ENCODE measurements around the gene HMSD.

Gene HMSD

DNA sequence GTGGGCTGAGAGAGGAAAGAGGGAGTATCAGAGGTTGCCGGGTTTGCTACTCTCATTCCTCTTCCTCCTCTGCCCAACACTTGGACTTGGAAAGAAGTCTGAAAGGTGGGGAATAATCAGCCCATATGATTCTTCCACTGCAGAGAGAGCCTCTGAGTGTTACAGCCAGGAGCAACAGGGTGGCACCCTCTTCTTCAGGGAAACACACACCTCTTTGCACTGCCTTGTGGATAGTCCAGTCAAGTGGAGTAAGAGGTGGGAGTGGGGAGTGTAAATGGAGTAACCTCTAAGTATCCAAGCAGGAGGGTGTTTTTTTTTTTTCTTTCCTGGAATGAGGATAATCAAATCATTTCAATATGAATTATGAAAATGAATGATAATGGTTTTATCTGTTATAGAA, 11.8 kb downstream of the HMSD start:
- no peak for DNase-seq

DNA sequence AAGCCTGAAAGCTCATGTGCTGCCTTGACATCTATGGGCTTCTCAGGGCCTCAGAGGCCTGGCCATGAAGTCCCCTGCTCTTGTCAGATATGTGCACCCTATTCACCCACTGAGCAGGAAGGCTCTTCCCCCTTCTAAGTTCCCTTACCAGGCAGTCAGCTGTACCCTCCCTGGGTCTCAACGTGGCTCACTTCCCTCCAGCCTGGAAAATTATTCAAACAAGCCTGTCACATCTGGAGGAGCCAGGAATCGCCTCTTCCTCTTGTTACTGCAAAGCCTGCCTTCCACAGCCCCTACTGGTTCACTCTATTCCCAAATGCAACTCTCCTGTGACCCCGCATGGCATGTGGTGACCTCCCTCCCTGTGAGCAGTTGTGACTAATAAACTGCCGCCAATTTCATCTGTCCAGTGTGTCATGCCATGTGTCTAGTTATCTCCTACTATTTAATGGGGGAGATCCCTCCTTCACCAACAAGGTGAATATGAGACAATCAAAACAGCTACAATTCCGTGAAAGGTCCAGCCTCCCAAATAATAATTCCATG, 12.4 kb downstream of the HMSD start:
- no peak for DNase-seq

DNA sequence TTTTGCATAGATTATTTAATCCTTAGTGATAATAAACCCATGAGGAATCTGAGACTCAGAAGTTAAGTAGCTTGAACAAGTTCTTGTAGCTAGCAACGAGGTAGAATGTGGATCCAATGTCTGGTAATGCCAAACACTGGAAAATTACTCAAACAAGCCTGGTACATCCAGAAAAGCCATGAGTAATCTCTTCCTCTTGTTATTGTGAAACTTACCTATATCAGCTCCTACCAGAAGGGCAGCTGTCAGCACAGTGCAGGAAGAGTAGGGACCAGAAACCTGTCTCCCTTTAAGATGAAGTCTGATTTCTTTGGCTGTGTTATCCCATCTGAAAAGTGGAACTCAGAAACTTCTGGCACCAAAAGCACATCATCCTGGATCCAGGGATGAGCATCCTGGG, 13.0 kb downstream of the HMSD start:
- DNase-seq: no peak

DNA sequence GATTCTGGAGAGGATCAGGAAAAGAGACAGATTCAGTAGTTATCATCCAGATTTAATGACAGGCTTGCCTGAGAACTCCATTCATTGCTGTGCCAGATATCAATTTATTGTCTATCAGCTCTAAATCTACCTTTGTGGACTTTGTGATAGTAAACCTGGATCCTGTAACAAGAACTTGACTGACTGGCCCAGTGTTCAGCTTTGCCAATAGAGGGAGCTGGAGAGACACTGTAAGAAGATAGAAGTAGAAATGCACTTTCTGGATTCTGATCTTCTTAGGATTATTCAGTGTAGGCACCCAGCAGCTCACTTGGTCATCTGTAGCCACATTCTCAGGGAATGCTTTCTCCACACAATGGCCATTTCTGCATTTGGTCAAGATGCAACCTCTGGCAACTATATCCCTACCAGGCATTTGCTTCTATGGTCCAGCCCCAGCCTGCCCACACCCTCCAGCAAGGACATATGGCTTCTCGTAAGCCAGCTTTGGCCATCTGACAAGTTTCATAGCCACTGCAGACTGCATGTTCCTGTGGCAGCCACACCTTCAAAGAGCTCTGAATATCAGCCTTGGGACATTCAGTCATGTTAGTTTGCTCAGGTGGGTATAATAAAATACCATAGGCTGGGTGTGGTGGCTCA, 14.6 kb downstream of the HMSD start:
- DNase-seq: peak; percentile 67

DNA sequence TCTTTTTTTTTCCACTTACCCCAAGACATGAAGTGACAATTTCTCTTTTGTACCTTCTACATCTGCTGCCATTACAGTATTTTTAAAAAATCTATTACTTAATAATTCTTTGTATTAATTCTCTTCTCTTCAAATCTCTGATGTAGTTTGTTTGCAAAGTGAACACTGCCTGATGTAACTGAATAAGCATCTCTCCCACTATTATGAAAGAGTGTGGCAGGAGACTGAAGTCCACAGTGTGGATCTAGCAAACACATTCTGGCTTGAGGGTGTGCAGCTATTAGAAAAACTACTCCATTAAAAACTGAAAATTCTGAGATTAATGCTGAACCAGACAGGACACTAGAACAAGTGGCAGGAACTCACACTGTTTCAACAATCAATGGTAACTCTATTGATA, 15.8 kb downstream of the HMSD start:
- DNase-seq: no peak

DNA sequence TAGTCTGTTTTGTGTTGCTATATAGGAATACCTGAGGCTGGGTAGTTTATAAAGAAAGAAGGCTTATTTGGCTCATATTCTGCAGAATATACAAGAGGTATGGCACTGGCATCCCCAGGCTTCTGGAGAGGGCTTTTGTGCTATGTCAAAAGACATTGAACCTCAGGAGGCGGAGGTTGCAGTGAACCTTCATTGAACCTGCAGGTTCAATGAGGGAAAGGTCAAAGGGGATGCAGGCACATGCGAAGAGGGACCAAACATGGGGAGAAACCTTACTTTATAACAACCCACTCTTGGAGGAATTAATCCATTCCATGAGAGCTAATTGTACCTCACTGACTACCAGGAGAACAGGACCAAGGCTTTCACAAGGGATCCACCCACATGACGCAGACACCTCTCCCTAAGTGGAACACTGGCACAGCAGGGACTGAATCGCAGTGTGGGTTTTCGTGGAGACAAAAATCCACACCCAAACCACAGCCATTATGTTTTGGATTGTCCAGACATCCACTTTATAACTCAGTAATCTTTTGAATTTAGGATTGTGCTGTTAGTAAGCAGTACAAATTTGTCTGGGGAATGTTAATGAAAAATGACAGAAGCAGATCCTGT, 16.7 kb downstream of the HMSD start:
- no peak for DNase-seq

DNA sequence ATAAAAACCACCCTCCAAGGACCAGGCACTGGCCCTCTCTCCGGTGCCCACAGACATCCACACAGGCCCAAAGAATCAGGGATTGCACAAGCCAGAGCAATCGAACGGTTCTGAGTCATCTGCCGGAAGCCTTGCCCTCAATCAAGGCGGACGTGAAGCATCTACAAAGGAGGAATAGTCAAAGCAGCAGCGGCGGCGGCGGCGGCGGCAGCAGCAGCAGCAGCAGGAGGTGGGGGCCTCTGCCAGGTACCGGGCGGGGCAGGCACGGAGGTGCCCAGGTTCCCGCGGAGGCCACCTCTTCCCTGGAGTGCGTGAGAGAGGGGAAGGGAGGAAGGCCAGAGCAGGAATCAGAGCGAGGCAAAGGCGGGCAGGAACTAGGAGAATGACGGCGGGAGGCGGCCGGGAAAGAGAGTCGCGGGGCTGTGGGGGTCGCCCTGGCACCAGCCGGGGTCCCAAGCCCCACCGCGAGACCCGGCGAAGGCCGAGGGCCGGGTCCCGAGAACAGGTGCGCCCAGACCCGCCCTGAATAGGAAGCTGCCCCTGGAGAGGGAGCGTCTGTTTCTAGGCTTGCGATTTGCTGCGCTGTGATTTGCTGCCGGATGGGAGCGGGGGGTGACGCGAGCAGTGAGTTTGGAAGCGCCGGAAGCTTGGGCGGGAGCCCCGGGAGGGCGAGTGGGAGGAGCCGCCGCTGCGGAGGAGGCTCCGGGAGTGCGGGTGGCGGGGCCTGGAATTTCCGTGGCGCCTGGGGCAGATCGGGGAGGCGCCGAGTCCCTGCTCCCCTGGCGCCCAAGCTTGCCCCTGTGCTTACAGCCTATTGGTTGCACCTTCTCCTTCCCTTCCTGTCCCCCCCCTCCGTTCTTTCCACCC, 21.1 kb downstream of the HMSD start, which contains the start of gene SERPINB8:
Gene SERPINB8, plus strand, starts transcription at position 140 of the 867 bp plus-strand sequence. CDS start 8,228 bp downstream, outside the sequence.
- peak; percentile 90 for DNase-seq

DNA sequence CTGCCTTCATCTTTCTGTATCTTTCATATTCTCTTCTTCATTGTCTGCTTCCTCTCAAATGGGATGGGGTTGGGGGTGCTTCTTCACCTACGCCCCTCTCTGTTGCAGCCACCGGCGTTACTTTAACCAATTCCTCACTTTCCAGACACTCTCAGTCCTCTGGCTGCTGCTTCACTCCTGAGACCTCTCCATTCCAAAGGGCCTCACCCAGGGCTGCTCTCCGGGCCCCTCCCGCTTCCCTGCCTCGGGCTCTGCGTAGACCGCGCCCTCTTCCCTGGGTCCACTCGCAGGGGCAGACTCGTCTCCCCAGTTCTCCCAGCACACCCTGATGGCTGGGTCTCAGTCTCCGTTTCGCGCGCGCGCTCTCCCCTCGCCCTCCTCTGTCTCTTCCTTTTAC, 21.7 kb downstream of the HMSD start:
- DNase-seq: no peak

DNA sequence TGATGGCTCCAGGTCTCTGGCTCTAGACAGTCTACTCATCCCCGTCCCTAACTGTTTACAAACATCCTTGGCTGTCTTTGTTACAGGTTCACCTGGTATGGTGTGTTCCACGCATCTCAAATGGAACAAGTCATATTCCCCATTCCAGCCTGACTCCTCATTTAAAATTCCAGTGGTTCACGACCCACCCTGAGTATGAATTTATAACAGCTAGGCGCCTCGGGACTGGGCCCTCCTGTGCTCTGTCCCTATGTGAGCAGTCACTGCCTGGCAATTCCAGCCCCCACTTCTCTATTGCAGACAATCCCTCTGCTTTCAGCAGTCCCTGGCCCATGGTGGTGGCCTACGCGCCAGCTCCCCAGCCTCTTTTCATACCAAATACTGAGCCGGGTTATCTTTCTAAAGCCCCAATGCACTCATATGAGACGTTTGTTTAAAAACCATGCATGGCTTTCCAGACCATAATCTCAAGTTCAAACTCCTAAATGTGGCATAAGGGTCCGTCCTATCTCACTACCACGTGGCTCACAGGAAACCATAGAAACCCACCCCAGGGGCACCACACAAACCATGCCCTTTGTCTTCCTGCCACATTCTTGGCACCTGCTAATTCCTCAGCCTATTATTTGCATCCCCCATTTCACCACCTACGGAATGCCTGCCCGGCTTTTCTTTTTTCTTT, 22.4 kb downstream of the HMSD start:
- DNase-seq: no peak

DNA sequence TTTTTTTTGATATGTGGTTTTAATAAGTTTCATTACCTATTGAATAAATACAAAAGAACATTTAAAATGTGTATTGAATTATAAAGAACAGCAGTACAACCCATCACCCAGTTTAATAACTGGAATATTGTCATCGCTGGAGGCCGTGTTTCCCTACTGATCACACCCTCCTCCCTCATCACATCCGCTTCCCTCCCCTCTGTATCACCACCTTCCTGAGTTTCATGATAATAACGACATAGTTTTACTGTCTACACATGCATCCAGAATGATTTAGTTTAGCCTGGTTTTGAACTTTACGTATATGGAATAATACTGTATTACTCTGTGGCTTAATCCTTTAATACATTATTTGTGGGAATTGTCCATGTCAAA, 22.9 kb downstream of the HMSD start:
- DNase-seq: no peak

DNA sequence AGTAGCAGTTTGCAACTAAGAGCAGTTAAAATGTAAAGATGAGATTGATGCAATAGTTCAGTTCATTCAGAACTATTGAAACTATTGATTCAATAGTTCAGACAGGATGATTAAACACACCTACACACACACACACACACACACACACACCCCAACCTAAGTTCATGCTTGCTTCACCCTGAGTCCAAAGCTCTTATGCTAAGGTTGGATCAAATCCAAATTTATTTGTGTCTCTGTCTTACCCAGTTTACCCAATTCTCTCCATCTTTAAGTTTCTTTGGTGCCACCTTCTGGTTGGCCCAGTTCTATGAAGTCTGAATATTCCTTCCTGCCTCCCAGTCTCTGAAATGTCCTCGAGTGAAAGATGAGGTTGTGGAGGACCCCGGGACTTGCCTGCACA, 25.9 kb downstream of the HMSD start:
- peak; percentile 21 for DNase-seq

DNA sequence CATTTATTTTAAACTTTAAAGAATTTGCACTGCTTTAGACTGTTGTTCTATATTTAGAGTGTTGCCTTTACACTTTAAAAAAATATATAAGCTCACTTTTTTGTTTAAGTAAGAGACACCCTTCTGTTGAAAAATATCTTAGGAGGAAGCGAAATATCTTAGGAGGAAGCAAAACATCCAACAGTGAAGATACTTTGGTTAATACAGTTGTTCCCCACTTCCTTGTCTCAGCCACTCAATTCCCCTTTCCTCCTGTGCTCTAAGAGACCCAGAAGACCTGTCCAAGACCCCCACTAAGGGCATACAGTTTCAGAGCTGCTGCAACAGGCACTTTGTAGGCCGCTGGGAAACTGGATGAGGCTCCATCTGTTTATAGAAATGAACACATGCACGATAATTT, 26.5 kb downstream of the HMSD start:
- DNase-seq: no peak

DNA sequence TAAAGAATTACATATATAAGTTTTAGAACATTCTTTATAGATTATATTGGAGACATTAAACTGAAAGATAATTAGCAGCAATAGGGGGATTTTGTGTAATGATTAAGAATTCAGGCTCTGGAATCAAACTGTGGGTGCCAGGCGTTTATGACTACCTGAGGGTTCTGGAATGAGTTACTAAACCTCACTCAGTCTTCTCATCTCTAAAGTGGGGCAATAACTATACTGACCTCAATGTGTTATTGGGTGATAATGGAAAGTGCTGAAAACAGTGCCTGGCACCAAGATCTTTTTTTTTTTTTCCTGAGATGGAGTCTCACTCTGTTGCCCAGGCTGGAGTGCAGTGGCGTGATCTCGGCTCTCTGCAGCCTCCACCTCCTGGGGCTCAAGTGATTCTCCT, 27.9 kb downstream of the HMSD start:
- peak; percentile 41 for DNase-seq

DNA sequence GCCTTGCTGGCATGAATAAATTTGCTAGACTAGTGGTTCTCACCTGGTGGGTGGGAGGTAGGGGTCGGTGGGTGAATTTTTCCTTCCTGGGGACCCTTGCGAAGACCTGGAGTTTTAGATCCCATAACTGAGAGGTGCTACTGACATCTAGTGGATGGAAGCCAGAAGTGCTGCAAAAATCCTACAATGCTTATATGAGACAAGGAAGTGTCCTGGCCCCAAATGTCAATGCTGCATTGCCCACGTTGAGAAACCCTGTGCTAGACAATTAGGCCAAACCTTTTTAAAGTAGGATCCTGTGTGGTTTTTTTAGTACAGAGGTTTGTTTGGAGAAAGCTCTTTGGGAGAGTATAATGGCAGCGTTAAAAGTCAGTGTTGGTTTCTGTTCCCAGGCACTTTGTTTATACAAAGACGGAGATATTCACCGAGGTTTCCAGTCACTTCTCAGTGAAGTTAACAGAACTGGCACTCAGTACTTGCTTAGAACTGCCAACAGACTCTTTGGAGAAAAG, 30.4 kb downstream of the HMSD start:
- DNase-seq: peak; percentile 44

DNA sequence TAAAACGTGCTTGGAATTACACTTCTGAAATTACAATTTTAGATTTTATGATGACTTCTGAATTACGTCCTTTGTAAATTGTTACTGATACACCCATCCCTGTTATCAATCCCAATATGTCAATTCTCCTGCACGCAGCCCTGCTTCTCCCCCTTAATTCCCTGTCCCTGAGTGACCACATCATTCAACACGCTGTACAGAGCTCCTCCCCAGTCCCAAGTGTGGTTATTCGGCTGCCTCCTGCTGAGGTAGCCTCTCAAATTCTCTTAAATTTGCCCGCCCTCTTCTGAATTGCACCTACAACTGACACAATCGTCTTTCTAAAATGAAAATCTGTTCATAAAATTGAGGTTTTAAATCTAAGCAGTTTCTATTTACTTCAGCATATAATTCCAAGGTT, 30.9 kb downstream of the HMSD start:
- DNase-seq: no peak

DNA sequence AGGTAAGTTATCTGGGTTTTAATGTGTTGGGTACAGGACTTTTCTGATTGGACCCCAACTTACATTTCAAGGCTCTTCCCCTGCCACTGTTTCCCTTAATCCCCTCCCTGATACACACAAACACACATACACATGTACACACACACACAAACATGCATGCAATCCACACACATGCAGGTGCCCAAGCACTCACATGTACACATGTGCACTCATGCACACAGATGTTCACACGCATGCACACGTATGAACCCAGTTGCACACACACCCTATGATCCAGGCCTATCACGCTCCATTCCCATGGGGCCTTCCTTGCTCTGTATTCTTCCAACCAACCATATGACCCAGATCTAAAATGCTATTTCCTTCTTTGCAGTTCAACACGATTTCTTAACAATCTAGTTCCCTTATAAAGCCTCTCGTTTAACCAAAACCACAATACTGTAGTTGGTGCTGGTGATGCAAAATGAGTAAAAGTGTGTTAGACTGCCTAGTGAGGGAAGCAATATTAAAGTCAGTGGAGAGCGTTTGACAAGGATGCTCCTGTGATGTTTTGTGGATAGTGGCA, 31.9 kb downstream of the HMSD start:
- no peak for DNase-seq

DNA sequence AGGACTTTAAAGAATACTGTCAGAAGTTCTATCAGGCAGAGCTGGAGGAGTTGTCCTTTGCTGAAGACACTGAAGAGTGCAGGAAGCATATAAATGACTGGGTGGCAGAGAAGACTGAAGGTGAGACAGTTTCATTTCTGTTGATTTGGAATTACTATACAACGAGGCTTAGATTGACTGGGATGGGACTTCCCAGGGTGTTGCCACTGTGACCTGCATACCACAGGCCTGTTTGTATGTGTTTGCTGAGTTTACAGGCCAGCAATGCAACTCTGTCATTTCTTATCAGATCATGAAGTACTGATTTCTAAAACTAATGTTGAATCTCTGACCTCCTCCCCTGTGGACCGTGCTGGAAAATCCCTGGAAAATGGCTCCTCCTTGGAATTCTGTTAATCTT, 32.6 kb downstream of the HMSD start:
- peak; percentile 43 for DNase-seq

DNA sequence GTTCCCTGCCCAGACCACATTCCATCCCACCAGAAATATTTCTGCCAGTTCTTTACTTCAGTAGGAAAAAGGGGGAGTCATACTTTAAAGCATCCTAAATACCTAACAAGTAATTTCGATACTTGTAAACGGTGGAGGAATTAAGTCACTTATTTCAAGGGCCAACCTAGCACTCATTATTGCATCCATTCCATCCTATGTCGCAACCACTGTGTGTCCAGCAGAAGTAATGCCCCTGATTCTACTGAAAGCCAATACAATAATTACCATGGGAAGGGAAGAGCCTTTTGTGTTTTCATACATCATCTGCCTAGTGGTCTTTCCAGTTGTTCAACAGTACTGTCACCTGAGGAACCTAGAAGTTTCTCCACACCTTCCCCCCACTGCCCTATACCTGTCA, 33.3 kb downstream of the HMSD start:
- no peak for DNase-seq

DNA sequence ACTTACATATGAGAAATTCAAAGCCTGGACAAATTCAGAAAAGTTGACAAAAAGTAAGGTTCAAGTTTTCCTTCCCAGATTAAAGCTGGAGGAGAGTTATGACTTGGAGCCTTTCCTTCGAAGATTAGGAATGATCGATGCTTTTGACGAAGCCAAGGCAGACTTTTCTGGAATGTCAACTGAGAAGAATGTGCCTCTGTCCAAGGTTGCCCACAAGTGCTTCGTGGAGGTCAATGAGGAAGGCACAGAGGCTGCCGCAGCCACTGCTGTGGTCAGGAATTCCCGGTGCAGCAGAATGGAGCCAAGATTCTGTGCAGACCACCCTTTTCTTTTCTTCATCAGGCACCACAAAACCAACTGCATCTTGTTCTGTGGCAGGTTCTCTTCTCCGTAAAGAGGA, 37.8 kb downstream of the HMSD start:
- DNase-seq: no peak

DNA sequence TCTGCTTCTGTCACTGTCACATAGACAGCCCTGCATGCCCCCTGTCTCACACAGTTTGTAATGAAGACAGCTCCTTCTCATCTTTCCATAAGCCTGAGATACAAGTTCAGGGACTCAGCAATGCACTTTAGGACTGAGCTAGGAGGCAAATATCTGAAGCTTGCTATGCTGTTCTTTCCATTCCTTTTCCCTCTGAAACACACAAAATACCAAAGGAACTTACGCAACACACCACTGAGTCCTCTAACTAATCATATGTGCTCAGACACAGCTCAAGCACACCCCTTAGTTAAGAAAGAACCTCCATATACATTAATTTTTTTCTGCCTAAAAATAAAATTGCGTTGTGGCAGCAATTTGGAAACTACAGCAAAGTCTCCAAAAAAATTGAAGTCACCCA, 38.6 kb downstream of the HMSD start:
- no peak for DNase-seq

DNA sequence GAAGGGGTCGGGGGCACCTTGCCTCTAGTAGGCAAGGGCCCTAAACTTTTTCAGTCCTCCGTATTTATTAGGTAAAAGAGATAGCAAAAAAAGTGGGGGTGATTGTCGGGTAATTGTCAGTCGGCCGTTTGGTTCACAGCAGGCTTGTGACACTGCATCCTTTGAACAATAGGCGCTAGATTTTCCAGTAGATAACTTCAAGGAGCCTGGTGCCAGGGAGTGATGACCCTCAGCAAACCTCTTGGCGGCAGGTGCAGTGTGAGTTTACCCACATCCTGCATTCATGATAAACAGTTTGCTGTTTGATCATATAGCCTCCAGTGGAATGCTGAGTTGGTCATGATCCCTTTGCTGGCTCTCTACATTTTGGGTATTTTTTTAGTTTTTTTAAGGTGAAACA, 43.6 kb downstream of the HMSD start:
- DNase-seq: no peak

DNA sequence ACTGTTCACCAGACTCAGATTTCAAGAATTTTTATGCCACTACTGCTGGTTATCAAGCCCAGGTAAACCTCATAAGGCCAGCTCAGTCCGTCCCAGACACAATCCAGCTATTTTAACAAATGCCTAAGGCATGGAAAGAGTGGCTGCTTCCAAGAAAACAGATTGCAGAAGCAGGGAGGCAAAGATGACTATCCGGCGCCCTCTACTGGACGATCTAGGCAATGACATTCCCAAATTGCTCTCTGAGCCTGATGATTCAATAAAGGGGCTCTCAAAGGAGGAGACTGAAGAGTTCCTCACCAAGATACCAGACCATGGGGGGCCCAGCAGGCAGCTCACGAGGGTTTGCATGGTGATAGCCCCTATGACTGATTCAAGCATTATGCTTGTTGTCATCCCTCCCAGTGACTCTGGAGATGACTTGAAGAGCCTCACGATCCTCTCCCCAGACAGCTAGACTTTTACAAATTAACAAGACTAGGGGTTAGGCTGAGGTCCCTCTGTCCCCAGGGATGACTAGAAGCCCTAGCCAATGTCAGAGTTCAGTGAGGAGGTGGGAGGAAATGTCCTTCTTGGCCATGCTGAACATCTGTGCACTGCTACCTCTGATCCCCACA, 45.8 kb downstream of the HMSD start:
- DNase-seq: peak; percentile 41

Measured in activated CD4-positive, alpha-beta T cell treated with anti-CD3 and anti-CD28 coated beads, Interleukin-2, amount 50 U/mL, for 16 hours (primary cell).